Retinal pigment epithelial cell (primary cell): Measurements from ENCODE around the gene FOXA2.
"Not testable (repeated sequence)": the region's sequence is repeated elsewhere in the genome, so short reads cannot be mapped to it uniquely, and the experiment has no call there.

ENCODE experiments used
- DNase-seq: peaks from one replicate; pipeline ENCODE4 v3.0.0-alpha.2; 2010; ENCODE audit warnings: low read depth
- H3K4me3 ChIP-seq: 2 replicates; pipeline ENCODE4 v1.5.1; 2011; ENCODE audit warnings: mild to moderate bottlenecking, low read length, control low read depth, moderate library complexity
- CTCF ChIP-seq: conservative IDR thresholded peaks from 2 replicates; pipeline ENCODE4 v1.5.1; 2011; ENCODE audit warnings: low read depth, low read length, control low read depth, inconsistent platforms

Gene FOXA2

GRCh38 chr20:22604815-22605214 is 20.4 kb upstream of the FOXA2 start:
- no peak for DNase-seq
- no peak overlapping the region for H3K4me3 ChIP-seq
- TF ChIP-seq CTCF, result no peak

- no peak for DNase-seq
- TF ChIP-seq CTCF, result no peak
- H3K4me3 ChIP-seq, result no peak overlapping the region
Measured at GRCh38 chr20:22601361-22602141, 17.2 kb upstream of the FOXA2 start.

- not testable (repeated sequence) for DNase-seq, H3K4me3 ChIP-seq
Measured at GRCh38 chr20:22599258-22599657, 14.9 kb upstream of the FOXA2 start.

- no peak overlapping the region for H3K4me3 ChIP-seq
- DNase-seq, result no peak
- TF ChIP-seq CTCF, result no peak
Measured at GRCh38 chr20:22597303-22597702, 12.9 kb upstream of the FOXA2 start.

GRCh38 chr20:22590662-22591061 is 6.3 kb upstream of the FOXA2 start:
- DNase-seq, result no peak
- TF ChIP-seq CTCF, result no peak

GRCh38 chr20:22586645-22587310 is 2.4 kb upstream of the FOXA2 start:
- TF ChIP-seq CTCF, result peak; percentile 31
- no peak for DNase-seq
- no peak overlapping the region for H3K4me3 ChIP-seq

More at GRCh38 chr20:22590662-22591061, 6.3 kb upstream of the FOXA2 start:
- H3K4me3 ChIP-seq, result no peak overlapping the region

- no peak for TF ChIP-seq CTCF
- no peak overlapping the region for H3K4me3 ChIP-seq
- no peak for DNase-seq
Measured at GRCh38 chr20:22585786-22586493, 1.6 kb upstream of the FOXA2 start.
